Esophagus squamous epithelium (tissue), 5 donors: ENCODE results near the gene FNIP1. TPM values are rescaled to one million over a fixed set of nuclear protein-coding genes. Genes with fewer than 3 reads are reported as not detected.

ENCODE experiments used
- DNase-seq: peaks from one replicate; lab custom pipeline; 2025; lab: John Stamatoyannopoulos, UW
- H3K27ac ChIP-seq, 4 donors: fragments of 200-600 bp; sonication (generic); one replicate each; pipeline ENCODE4 v1.5.1; 2016 to 2019; ENCODE audit warnings: mild to moderate bottlenecking in 1 of 4
- H3K27me3 ChIP-seq, 4 donors: fragments of 200-600 bp; sonication (generic); 1 replicate in 3 of 4; 2 replicates in 1 of 4; pipeline versions ENCODE4 v1.5.1 to v1.6.0; 2017 to 2021; ENCODE audit warnings: antibody characterized with exemption in 1 of 4
- H3K36me3 ChIP-seq, 3 donors: fragments of 200-600 bp; sonication (generic); one replicate each; pipeline ENCODE4 v1.5.1; 2016 to 2019
- H3K4me1 ChIP-seq, 3 donors: fragments of 200-600 bp; sonication (generic); one replicate each; pipeline ENCODE4 v1.5.1; 2017 to 2019
- H3K4me3 ChIP-seq, 4 donors: fragments of 200-600 bp; sonication (generic); 1 replicate in 3 of 4; 2 replicates in 1 of 4; pipeline ENCODE4 v1.5.1; 2016 to 2019; ENCODE audit warnings: mild to moderate bottlenecking in 2 of 4, moderate library complexity in 1 of 4
- H3K9me3 ChIP-seq, 3 donors: fragments of 200-600 bp; sonication (generic); one replicate each; pipeline ENCODE4 v1.5.1; 2016 to 2019
- CTCF ChIP-seq, 6 experiments: fragments of 450-650 bp in 4 of 6; fragments of 200-600 bp in 2 of 6; sonication (generic) in 2 of 6; IDR thresholded peaks; one replicate each; pipeline ENCODE4 v1.5.1; 2016 to 2019; ENCODE audit warnings: antibody characterized with exemption in 6 of 6, mild to moderate bottlenecking in 4 of 6, moderate library complexity in 4 of 6
- POLR2A ChIP-seq, 4 donors: fragments of 450-650 bp; IDR thresholded peaks; one replicate each; pipeline ENCODE4 v1.6.1; 2017; ENCODE audit warnings: antibody characterized with exemption in 4 of 4, mild to moderate bottlenecking in 4 of 4, moderate library complexity in 3 of 4
- WGBS, 2 donors: methylation state at CpG; one replicate each; pipeline ENCODE4 v1.1.5; 2018; 5-methylcytosine and 5-hydroxymethylcytosine counted together
- intact Hi-C: fragments of 100-400 bp; cut with DNase I; formaldehyde crosslinking; loops from one replicate; pipeline ENCODE4 v1.15.0; 2022
- total RNA-seq, 4 donors: library from RNA; depleted of rRNA; stranded (reverse); fragments of >200 nt; gene quantifications; one replicate each; pipeline ENCODE4 v1.1.0, GENCODE V29; 2016
- donor health status: DM: yes; HTN: yes; CAD: no.

Gene FNIP1
- total RNA-seq, 4 donors from 2014 or later, result 7.6 to 41.6 (median 20.7) TPM

DNA sequence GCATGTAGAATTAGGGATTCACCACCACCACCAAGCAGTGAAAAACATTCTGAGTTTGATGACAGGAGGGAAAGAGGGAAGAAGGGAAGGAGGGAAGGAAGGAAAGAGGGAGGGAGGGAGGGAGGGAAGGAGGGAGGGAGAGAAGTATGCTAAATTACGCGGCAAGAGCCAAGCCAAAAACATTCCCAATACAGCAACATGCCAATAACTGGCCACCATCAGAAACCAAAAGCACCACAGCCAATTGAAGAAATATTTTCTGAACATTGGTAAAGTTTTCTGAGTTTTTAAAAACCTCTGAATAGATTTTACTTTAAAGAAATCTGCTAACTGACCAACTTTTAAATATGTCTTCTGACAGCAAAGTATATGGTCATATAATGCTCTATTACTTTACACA, 36.0 kb downstream of the FNIP1 start:
- 76 to 94% methylated on average over 2 of the region's 2 CpGs for WGBS, 2 donors
- Histone ChIP-seq H3K4me3 (no peak overlapping the region), H3K27me3 (no peaks in the 10 kb centered on the region), H3K36me3 (peaks cover 0 to 9% (median 0%) of the 10 kb centered on the region in 3 donors), H3K4me1 (peaks cover 0 to 43% (median 8%) of the 10 kb centered on the region in 3 donors), H3K9me3 (no peaks in the 10 kb centered on the region), H3K27ac (no peak overlapping the region)
- TF ChIP-seq POLR2A (IDR thresholded peaks at IDR 0.05), result no peak
- TF ChIP-seq CTCF (IDR thresholded peaks at IDR 0.05), result no peak
- intact Hi-C loops, result no loop called here
- DNase-seq, result no peak

DNA sequence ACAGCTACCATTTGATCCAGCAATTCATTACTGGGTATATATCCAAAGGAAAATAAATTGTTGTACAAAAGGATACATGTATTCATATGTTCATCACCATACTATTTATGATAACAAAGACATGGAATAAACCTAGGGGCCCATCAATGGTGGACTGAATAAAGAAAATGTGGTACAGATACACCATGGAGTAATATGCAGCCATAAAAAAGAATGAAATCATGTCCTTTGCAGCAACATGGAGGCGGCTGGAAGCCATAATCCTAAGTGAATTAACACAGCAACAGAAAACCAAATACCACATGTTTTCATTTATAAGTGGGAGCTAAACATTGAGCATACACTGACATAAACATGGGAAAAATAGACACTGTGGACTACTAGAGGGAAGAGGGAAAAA, 37.1 kb downstream of the FNIP1 start:
- TF ChIP-seq CTCF (IDR thresholded peaks at IDR 0.05) (no peak), POLR2A (IDR thresholded peaks at IDR 0.05) (no peak)
- Histone ChIP-seq H3K4me1 (peaks cover 0 to 40% (median 3%) of the 10 kb centered on the region in 3 donors), H3K4me3 (no peak overlapping the region), H3K27ac (no peak overlapping the region), H3K9me3 (no peaks in the 10 kb centered on the region), H3K36me3 (peaks cover 0 to 9% (median 0%) of the 10 kb centered on the region in 3 donors), H3K27me3 (no peaks in the 10 kb centered on the region)
- intact Hi-C loops, result no loop called here
- 89 to 100% methylated on average over 1 of the region's 1 CpG for WGBS, 2 donors
- DNase-seq, result no peak

GRCh38 chr5:131758520-131758900, 38.3 kb downstream of the FNIP1 start:
- Histone ChIP-seq H3K4me3 (no peak overlapping the region), H3K9me3 (no peaks in the 10 kb centered on the region), H3K27me3 (no peaks in the 10 kb centered on the region), H3K36me3 (no peaks in the 10 kb centered on the region), H3K4me1 (peaks cover 0 to 50% (median 3%) of the 10 kb centered on the region in 3 donors), H3K27ac (no peak overlapping the region)
- DNase-seq, result no peak
- intact Hi-C loops, result no loop called here
- TF ChIP-seq CTCF (IDR thresholded peaks at IDR 0.05) (no peak), POLR2A (IDR thresholded peaks at IDR 0.05) (no peak)
- 38 to 42% methylated on average over 3 of the region's 3 CpGs for WGBS, 2 donors

DNA sequence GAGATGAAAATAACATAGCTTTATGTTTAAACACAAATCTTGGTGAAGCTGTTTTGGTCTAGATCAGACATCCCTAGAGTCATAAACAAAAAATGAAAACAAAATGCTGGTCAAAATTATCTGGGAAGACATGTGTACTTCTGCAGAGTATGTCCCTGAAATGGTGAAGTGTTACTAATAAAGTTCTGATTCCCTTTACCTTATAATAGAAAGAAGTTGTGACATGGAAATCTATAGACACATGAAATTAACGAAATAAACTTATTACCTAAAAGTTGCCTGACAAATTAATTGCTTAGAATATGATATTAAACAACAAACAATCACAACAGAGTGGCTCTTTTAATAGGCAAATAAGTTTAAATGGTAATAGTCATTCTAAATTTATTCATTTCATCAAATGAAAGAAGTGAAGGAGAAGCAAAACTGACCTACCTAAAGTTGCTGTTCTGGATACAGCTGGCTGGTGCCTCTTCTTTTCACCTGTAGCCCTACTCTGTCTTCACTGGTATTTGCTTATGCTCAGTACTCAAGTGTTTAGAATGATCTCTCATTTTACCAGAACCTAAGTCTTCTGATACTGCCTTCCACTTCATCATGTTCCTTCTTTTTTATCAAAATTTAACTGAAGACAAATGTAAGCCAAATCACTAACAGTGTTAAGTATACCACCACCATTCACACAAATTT, 38.8 kb downstream of the FNIP1 start:
- peaks cover 0 to 50% (median 3%) of the 10 kb centered on the region in 3 donors for H3K4me1 ChIP-seq
- DNase-seq, result no peak
- no peak overlapping the region for H3K27ac ChIP-seq
- no peaks in the 10 kb centered on the region for H3K36me3 ChIP-seq
- intact Hi-C loops, result no loop called here
- TF ChIP-seq POLR2A (IDR thresholded peaks at IDR 0.05) (no peak), CTCF (IDR thresholded peaks at IDR 0.05) (no peak)
- no peaks in the 10 kb centered on the region for H3K9me3 ChIP-seq
- WGBS, 2 donors, result 88 to 95% methylated on average over 1 of the region's 1 CpG
- no peak overlapping the region for H3K4me3 ChIP-seq
- no peaks in the 10 kb centered on the region for H3K27me3 ChIP-seq

DNA sequence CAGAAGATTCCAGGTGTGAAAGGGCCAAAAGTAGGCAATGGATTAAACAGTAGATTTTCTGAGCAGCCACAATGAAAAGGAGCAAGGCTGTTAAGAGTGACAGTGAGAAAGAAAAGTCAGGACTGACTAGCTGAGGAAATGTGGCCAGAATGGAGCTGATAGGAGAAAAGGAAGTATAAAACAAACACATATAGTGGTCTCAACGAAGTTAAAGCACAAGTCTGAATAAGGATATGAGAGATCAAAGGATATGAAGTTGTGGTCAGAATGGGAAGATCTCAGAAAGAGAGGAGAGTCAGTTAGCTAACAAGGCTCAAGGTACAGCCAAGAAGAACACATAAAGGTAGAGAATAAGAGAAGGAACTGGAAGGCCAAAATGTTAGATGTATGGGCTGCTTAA, 39.9 kb downstream of the FNIP1 start:
- no peaks in the 10 kb centered on the region for H3K9me3 ChIP-seq
- intact Hi-C loops, result no loop called here
- H3K36me3 ChIP-seq, result no peaks in the 10 kb centered on the region
- no peak for TF ChIP-seq CTCF (IDR thresholded peaks at IDR 0.05)
- TF ChIP-seq POLR2A (IDR thresholded peaks at IDR 0.05), result no peak
- peaks cover 0 to 50% (median 3%) of the 10 kb centered on the region in 3 donors for H3K4me1 ChIP-seq
- DNase-seq, result no peak
- no peaks in the 10 kb centered on the region for H3K27me3 ChIP-seq
- H3K4me3 ChIP-seq, result no peak overlapping the region
- no peak overlapping the region for H3K27ac ChIP-seq
- 44 to 46% methylated on average over 1 of the region's 1 CpG for WGBS, 2 donors
